CD4-positive, alpha-beta T cell treated with Interleukin-17A for 1 hour (primary cell): Measurements from ENCODE around the gene COX4I2.
"Not testable (repeated sequence)": the region's sequence is repeated elsewhere in the genome, so short reads cannot be mapped to it uniquely, and the experiment has no call there.

Experiments
- DNase-seq: peaks from one replicate; pipeline ENCODE4 v3.0.0-alpha.2; 2020

The COX4I2 gene

DNA sequence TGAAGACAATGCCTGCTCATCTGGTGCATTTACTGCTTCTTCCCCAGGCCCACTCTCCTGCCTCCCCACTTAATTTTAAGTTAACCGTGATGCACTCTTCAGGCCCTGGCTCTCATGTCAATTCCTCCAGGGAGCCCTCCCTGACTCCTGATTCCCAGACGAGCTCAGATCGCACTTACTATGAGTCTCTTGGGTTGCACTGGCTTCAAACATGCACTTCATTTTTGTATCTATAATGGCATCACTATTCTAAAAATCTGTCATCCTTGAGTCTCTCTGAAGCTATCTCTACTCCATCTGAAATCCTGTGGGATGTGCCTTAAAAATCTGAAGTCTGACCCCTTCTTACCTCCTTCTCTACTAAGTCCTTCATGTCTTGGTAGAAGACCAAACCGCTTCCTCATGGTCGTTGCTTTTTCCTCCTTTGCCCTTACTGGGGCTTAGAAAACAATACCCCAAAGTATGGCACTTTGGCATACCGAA, 24.7 kb downstream of the COX4I2 start:
- no peak for DNase-seq

DNA sequence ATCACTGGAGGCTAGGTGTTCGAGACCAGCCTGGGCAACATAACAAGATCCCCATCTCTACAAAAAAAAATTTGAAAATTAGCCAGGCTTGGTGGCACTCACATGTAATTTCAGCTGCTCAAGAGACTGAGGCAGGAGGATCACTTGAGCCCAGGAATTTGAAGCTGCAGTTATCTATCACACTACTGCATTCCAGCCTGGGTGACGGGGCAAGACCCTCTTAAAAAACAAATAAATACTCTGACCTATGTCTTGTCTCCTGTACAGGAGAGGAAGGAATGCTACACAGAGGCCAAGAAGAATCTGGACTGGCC, 25.8 kb downstream of the COX4I2 start:
- no peak for DNase-seq

DNA sequence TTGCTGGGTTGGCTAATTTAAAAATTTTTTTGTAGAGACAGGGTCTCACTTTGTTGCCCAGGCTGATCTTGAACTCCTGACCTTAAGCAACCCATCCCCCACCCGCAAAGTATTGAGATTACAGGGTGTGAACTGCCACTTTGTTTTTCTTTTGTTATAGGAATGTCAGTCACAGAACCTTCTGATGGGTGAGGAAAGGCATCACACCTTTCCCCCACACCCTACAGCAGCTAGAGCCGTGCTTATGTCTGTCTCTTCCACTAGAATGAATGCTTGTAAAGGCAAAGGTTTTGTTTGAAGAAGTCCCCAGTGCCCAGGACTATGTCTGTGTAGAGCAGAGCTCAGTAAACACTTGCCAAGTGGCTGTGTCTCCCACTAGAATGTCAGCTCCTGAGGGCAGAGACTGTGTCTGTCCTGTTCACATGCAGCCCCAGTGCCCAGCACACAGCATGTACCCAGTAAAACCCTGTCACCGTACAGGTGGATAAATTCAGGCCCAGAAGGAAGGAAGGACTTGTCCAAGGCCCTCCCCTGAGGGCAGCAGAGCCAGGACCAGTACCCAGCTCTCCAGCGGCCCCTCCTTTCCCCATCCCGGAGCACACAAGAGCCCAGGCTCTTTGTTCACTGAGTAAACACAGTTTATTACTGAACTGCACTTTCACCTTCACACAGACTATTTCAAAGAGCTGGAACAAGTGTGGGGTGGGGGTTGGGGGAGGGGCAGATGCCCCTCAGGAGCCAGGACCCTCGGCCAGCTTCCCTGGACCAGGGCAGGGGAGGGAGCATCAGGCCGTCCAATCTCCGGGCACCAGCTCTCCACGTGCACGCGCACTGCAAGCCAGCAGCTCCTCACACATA, 26.4 kb downstream of the COX4I2 start:
- no peak for DNase-seq

DNA sequence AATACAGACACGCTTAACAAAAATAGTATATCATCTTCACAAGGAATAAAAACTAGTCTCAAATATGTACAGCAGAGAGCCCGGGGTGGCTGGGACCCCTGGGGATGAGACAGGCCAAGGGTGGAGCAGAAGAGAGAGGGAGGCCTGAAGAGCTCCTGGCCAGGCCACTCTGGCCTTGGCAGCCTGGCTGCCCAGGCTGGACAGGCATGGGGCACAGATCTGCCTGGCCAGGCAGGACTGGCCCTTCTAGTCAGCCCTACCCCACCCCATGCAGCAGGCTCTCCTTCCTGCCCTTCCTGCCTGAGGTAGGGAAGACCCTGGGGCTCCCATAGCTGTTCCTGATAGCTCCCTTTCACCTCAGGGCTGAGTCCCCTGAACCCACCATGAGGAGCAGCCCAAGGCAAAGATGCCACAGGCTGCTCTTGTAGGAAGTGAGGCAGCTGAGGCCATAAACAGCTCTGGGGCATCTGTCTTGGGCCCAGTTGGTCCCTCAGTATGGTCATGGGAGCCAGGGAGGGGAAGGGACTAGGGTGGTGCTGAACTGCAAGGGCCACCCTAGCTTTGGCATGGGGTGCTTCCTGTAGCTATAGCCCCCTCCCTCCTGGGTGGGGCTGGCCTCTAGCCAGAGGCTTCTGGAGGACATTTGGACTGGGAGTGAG, 27.1 kb downstream of the COX4I2 start:
- DNase-seq, result no peak

DNA sequence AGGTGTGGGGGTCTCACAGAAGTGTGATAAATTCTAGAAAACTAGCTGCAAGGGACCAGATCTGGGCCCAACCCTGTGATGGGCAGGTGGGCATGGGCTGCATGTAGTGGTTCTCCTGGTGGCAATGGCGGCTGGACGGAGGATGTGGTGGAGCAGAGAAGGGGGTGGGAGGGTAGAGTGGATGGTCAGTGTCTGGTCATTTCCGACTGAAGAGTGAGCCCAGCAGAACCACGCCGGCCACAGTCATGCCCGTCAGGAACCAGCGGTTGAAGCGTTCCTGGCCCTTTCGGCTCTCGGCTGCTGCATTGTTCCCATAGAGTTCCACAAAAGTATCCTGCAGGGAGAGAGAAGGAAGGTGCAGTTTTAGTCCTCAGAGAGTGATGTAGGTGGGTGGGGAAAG, 28.0 kb downstream of the COX4I2 start:
- DNase-seq, result no peak

DNA sequence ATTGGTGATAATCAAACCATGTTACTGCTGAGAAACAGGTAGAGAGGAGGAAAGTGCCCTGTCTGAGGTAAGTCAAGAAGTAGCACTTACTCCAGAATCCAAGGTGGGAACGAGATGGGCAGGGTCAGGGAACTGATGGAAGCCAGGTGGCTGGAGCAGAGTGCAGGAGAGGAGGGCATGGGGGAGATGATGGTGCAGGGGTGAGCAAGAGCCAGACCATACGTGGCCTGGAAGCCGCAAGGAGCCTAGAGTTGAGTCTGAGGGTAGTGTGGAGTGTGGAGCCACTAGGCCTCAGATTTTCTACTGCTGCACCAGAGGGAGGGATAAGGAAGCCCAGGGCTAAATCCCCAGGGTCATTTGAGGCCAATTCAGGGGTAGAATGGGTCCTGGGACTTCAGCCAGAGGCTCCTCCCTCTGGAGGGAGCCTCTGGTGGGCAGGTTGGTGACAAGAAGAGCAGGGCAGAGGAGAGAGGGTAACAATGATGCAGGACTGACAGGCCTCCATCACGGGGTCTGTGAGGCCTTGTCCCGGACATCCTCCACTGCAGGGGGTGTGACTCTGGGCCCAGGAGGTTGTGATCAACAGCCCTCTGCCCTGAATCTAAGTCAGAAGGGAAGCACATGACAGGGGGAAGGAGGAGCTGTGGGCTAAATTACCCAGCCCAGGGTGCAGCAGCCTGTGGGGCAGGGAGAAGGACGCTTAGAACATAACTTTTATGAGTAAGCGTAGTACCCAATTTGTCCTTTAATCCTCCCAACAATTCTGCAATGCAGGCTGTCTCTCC, 28.7 kb downstream of the COX4I2 start:
- peak; percentile 59 for DNase-seq

DNA sequence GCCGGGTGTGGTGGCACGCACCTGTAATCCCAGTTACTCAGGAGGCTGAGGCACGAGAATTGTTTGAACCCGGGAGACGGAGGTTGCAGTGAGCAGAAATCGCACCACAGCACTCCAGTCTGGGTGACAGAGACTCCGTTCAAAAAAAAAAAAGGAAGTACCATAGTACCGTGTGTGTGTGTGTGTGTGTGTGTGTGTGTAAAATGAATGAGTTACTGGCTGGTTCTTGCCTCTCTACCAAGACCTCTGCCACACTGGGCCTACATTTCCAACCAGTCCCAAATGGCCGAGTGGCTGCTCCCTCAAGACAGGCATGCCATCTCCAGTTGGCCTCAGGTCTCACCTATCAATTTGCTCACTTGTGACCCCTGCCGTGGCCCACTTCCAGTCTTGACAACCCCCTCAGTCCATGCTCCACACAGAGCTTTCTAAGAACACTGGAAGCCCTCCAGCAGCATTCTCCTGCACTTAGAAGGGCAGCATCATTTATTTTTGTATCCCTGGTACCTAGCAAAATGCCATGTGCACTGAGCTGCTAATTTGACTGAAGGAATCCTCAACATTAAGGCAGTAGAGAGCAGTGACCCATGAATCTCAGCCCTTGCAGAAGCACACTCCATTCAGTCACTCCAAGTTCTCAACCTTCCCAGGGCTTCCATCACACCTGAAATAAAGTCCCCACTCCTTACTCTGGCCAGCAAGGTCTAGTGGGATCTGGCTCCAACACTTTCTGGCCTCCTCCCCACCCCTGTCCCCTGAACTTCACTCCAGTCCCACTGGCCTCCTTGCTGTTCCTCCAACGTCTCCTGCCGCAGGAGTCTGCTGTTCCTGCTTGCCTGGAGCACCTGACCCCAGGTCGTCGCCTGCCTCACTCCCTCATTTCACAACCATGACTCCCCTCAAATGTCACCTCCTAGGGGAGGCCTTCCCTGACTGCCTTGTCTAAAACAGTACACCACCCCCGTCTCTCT, 29.9 kb downstream of the COX4I2 start:
- DNase-seq, result peak; percentile 39

DNA sequence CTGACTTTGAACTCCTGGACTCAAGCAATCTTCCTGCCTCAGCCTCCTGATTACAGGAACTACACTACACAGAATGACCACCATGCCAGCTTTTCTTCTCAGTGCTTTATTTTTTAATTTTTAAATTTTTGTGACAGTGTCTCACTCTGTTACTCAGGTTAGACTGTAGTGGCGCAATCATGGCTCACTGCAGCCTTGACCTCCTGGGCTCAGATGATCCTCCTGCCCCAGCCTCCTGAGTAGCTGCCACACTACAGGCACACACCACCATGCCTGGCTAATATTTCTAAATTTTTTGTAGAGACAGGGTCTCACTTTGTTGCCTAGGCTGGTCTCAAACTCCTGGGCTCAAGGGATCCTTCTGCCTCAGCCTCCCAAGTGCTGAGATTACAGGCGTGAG, 31.2 kb downstream of the COX4I2 start:
- not testable (repeated sequence) for DNase-seq

DNA sequence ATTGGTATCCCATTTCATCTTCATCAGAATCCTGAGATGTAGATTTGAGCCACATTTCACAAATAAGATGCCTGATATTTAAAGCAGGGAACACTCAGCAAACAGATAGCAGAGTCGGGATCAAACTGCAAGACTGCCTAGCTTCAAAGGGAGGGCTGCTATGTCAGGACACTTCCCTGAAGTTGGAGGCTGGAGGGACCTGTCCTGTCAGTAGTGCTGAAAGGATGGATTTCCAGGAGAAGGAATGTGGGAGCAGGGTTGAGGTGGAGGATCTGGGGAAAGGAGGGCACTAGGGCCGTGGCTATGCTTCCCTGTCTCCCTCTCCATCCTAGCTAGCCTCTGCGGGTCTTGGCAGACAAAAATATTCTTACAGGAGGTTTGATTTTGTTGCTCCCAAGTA, 32.2 kb downstream of the COX4I2 start:
- no peak for DNase-seq

DNA sequence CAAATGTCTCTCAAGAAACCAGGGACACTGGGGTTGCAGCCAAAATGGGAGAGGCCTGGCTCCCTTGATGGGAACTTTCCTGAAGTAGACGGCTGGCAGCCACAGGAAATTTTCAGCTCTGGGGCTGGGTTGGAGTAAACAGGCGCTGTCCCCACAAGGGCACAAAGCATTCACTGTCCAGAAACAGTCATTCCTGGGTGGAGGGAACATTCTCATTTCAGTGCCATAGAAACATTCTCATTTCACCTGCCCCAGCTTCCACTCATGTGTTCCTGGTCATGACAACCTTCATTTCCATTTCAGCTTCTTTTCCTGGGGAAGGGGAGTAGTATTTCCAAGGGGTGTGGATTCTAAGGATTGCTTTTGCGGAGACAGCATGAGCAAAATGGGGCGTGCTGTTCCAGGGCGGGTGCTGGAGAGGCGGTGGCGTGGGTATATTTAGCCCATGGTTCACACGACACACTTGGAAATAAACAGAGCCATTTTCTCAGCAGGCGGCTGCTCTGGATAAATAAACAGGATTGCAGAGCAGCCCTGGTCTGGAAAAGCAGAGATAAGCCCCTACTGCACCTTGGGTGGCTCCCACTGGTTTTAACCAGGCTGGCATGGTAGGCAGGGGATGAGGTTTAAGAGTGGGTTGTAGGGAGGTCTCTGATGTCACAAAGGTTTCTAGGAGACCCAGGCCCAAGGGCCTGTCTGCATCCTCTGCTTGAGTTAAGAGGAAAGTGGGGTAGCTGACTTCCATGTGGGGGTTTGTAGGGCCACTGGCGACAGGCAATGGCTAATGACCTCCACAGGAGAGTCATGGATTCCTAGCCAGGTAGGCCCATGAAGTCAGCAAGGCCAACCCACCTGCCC, 32.9 kb downstream of the COX4I2 start:
- no peak for DNase-seq

DNA sequence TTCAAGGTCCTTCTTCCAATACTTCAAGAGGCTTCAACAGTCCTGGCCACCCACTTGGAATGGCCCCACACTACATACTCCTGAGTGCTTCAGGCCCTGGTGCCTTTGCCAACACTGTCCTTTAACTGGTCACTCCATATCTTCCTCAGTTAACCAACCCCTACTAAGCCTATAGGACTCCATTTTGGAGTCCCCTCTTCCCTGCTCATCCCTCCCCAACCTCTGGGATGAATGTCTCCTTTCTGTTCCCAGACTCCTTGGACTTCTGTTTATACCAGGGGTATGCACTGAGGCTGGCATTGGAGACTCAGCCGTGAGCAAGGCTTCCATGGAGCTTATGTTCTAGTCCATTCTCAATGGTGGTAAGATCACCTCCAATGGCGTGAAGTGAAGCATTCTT, 33.6 kb downstream of the COX4I2 start:
- no peak for DNase-seq

DNA sequence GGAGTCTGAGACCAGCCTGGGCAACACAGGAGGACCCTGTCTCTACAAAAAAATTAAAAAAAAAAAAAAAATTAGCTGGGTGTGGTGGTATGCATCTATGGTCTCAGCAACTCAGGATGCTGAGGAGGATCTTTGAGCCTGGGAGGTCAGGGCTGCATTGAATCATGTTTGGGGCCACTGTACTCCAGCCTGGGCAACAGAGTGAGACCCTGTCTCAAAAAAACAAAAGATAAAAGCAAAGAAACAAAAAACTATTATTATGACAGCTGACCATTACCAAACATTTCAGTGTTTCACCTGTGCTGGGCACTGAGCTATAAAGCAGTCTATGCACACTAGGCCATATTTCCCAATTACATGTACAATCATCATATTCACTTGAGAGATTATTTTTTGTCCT, 35.7 kb downstream of the COX4I2 start:
- DNase-seq, result no peak

DNA sequence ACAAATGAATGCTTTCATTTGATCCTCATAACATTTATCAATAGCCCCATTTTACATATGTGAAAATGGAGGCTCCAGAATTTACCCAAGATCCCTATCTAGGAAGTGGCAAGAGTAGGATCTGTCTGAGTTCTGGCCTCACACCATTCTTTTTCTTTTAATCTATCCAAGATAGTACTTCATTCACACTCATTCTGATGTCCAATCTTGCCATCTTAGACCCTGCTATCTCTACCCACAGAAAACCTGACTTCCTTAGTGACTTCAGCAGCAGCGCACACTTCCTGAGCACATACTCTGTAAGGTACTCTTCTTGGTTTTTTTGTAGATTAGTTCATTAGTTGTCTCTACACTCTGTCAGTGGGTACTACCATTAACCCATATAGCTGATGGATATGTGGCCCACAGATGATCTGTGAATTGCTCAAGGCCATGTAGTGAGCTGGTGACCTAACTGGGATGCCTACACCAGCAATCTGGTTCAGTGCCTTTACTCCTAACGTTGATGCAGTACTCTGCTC, 36.3 kb downstream of the COX4I2 start:
- peak; percentile 50 for DNase-seq

DNA sequence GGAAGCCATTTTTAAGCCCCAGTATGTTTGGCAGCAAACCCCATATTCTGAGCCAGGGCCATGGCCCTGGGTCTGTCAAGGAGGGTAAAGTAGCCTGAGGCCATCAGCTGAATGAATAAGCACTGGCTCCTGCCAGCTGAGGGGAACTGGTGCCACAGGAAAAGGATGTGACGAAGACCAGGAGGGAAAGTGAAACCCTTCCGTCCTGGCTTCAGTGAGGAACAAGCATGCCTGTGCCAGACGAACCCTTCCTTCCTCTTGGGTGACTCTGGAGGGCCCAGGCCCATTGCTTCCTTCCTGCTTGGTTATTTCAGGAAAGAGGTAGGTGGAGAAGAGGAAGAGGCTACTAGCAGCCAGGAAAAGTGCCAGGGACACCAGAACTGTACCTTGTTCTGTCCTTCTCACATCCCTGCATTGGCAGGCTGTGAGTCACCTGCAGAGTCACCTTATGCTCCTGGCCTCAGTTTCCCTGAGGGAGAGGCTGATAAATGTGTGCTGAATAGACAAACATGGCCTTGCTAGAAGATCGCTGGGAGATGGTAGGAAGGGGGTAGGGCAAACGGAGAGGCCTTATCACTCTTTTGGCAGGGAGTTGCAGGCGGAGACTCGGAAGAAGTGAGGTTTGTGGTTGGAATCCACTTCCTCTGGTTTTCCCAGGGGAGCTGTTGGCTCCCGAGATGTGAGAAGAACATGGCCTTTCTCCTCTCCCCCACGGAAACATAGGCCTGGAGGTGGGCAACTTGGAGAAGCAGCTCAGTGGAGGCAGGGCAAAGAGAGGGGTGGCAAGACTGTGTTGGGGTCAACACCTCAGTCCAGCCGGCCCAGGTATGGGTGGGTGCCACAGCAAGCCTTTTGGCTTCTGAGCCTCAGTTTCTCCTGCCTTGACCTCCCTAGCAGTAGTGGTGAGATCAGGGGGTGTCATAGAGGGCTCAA, 37.4 kb downstream of the COX4I2 start:
- DNase-seq, result peak; percentile 81

DNA sequence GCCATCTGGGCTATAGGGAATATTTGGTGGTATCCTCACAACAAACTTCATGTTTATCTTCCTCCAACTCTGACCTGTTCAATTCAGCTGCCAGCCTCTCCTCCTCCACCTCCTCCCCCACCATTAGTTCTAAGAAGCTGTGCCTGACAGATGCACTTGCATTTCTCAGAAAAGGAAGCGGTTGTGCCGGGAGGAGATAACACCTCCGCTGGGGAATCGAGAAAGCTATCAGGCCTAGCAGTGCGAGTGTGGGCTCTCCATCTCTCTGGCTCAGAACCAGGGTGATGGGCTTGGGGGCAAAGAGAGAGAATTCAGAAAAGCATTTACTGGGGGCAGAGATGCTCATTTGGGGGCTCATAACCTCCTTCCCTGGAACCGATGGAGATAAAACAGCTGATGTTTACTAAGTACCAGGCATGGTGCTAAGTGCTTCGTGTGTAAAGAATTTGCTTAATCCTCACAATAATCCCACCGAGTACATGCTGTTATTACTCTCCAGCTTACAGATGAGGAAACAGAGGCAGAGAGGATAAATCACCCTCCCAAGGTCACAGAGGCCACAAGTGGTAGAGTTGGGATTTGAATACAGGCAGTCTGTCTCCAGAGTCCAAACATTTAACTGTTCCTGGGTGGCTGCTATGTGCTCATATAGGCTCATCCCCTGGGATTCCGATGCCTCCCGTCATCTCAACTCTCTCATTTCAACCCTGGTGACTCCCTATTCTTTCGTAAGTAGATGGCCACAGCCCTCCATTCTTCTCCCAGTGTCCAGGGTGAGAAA, 38.3 kb downstream of the COX4I2 start:
- DNase-seq, result peak; percentile 81

DNA sequence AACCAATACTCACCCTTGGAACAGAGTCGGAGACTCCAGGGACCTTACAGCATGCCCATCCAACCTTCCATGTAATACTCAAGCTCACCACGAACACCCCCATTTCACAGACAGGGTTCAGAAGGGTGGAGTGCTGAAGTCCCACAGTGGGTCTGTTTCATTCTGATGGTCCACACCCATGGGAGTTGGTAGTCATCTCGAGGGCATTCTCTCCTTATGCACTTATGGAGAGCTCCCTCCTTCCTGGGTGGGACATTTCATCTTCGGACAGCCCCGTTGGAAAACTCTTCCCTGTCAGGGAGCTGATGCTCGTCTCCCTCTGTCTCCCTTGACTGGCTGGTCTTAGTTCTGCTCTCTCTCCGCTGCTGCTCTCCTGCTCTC, 38.9 kb downstream of the COX4I2 start:
- DNase-seq, result no peak

DNA sequence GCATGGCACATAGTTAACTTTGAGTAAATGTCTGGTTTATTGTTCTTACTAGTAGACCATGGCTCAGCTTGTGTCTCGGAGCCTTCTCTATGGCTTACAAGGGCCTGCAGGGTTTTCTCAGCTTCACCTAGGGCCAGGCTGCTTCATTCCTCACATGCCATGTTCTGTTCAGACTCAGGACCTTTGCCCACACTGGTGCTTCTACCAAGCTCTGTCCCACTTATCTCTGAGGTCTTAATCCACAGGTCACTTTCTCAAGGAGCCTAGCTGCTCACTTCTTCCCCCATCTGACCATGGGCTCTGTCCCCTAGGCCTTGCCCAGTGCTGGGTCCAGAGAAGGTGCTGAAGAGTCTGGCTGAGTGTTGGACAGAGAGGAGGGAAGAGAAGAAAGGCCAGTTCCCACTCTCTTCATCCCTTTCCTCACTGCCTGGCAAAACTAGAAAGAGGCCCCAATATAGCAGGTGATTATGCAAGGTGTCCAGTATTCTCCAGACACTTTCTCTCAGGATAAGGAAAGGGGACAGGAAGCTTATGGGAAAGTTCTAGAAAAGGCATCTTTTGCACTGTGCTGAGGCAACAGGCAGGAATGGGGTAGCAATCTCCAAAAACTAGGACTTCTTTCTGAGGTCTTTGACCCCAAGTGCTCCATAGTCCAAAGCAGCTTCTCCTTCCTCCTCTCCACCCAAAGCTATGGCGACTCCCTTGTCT, 40.0 kb downstream of the COX4I2 start:
- DNase-seq, result no peak
